ENCODE data around the gene SNRPA.

GRCh38 chr19:40786060-40787037 lies 35.3 kb downstream of the SNRPA start:
- TF ChIP-seq CTCF (conservative IDR thresholded peaks at IDR 0.05; ENCODE audit: low read length) (no peak), EZH2phosphoT487 (IDR thresholded peaks at IDR 0.05; ENCODE audit: borderline replicate concordance, low read depth, low read length) (no peak)

All from OCI-LY7 (cell line).